GM23248 (cell line): ENCODE data around the gene GRIA3.

ENCODE experiments used
- EZH2 ChIP-seq: fragments of 200-600 bp; sonication (generic); IDR thresholded peaks from 2 replicates; pipeline ENCODE4 v1.6.1; 2018; ENCODE audit warnings: antibody characterized with exemption, mild to moderate bottlenecking; ENCODE audit not compliant: insufficient read depth, poor library complexity, severe bottlenecking
- EZH2phosphoT487 ChIP-seq: fragments of 200-600 bp; sonication (generic); IDR thresholded peaks from 2 replicates; pipeline ENCODE4 v1.6.1; 2018; ENCODE audit warnings: antibody characterized with exemption, moderate library complexity, mild to moderate bottlenecking, low read depth; ENCODE audit not compliant: insufficient read depth

- TF ChIP-seq EZH2: no peak
- no peak for TF ChIP-seq EZH2phosphoT487
Observed at GRCh38 chrX:123223859-123224258, 39.8 kb downstream of the GRIA3 start.
